ENCODE data around the gene PTPRE. TPM values are rescaled to one million over a fixed set of nuclear protein-coding genes. Genes with fewer than 3 reads are reported as not detected.

PTPRE gene
- total RNA-seq, 1 donor from 2014 or later: 35.7 TPM

DNA sequence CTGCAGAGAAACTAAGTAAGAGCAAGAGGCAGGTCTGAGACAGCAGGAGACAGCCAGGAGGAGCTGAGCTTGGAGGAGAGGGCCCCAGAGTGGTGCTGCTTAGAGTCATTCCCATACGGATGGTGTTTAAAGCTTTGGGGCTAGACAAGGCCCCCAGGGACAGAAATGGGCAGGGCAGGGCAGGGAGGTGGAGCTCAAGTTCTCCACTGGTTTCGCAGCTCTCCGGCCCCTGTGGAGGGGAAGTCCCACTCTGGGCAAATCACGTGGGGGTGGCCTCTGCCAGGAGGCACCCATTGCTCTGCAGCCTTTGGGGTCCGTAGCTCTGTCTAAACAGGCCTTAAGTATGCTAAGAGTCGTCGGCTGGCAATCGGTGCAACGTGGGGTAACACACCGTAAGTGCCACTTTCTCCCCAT lies 1.0 kb upstream of the PTPRE start:
- intact Hi-C loops (cut with micrococcal nuclease): loop anchor here (1.0 to 5.0 kb wide), 3 partner anchors 86 to 244 kb away; no protein-coding TSS in a partner anchor

- intact Hi-C loops (cut with micrococcal nuclease): loop anchor here (1.0 to 5.0 kb wide), 2 partner anchors 85 to 162 kb away; no protein-coding TSS in a partner anchor
Measured at GRCh38 chr10:127907411-127908105, 655 bp downstream of the PTPRE start.

DNA sequence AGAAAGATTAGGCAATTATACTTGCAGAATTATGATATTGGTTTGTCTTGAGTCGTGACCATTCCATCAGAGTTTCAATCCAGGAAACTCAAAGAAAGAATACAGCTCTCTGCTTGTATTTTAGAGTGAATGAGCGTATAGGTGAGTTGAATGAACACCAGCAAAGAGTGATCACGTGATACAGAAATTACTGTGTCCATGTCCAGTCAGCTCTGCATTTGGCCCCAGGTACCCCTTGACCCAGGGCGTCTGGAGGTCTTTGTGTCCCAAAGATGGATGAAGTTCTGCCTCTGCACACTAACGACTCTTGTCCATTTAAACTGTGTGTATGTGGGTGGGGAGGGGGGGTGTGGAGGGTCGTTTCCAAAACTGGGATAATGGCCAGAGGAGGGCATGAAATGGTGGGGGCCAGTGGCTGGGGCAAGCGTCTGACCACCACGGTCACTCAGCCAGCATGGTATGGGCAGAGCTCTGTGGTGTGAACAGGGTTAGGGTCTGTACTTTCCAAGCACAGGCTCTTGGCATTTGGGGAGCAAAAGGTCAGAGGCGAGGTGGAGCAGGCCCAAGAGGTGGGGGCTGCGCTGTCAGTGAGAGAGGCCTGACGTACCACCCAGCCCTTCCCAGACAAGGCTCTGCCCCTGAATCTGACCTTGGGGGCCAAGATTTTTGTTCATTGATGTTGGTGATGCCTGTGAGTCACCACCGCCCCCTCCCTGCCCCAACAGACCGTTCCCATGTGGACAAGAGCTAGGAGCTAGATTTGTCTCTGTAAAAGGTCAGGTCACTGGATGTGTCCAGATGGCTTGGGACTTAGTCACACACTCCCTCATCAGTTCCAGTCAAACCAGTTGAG lies 1.4 kb downstream of the PTPRE start:
- intact Hi-C loops (cut with micrococcal nuclease): loop anchor here (5.0 kb wide), 1 partner anchor 84 kb away; no protein-coding TSS in a partner anchor

DNA sequence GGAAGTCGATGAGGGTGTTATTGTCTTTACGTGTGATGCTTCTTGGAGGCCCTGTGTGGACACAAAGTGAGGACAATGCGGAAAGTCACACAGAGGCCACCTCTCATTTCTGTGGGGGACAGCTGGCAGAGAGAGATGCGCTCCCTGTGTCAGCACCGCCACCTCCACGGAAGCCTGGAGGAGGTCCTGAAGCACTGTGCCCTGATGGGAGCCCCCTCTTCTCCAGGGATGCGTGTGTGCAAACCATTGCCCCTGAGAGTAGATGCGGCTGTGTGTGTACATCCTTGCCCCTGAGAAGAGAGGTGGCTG lies 2.0 kb downstream of the PTPRE start:
- intact Hi-C loops (cut with micrococcal nuclease): loop anchor here (5.0 kb wide), 1 partner anchor 83 kb away; no protein-coding TSS in a partner anchor

DNA sequence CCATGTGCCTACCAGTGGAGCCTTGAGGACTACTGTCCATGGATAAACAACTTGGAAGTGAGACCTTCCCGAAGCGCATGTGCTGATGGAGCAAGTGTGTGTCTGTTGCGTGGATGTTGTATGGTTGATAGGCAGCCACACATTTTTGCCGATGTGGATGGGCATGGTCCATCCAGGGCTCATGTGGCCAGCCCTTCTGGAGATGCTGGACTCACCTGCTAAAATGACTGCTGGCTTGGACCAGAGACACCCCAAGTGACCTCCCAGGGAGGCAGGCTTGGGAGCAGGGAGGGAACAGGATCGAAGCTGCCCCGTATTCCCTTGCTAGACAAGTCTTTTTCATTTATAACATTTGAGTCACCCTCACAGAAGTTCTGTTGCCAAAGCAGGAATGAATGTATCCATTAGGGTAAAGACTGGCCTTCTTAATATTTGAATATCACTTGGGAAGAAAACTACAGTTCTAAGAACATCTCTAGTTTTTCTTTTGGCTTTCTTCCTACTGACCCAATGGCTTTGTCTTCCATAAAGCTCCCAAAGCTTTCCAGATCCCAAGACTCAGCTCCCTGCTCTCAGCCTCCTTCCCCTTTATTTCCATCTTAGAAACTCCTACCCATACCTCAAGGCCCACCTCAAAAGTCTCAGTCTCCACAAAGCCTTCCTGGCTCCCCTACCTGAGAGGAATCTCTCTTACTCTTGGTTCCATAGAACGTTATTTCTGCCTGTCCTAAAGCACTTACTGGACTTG lies 3.0 kb downstream of the PTPRE start:
- intact Hi-C loops (cut with micrococcal nuclease): loop anchor here (5.0 kb wide), 1 partner anchor 82 kb away; no protein-coding TSS in a partner anchor

GRCh38 chr10:127910464-127910770 lies 3.5 kb downstream of the PTPRE start:
- intact Hi-C loops (cut with micrococcal nuclease): no loop called here

GRCh38 chr10:127911218-127911866 lies 4.4 kb downstream of the PTPRE start:
- intact Hi-C loops (cut with micrococcal nuclease): no loop called here

- intact Hi-C loops (cut with micrococcal nuclease): no loop called here
Measured at GRCh38 chr10:127911867-127912257, 5.0 kb downstream of the PTPRE start.

DNA sequence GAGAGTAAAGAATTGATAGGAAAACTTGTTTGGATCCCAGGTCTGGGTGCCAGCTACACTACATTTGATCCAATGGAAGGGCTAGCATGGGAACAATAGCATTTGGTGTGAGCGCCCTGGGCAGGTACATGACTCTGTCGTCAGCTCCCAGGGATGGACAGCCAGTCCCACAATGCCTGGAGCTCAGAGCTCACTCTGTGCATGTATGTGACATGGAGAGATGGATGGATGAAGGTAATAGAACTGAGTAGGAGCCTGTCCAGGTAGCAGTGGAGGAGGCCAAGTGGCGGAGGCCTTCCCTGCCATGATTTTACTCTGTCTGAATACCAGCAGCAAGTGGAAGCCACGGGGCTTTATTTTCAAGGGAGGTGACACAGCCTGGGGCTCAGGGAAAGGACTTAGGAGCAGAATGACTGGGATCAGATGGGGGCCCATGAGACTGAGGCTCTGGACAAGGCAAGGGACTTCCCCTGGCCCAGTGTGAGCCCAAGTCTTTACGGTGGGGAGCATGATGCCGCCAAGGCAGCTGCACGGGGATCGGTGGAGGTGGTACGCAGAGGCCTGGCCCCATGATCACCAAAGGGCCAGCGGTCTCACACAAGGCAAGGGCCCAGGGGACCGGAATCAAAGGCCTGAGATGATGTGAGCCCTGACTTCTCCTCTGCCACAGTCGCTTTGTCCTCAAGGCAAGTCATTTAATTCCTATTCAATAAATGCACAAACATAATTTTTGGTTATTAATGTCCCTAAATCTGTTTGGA lies 5.9 kb downstream of the PTPRE start:
- intact Hi-C loops (cut with micrococcal nuclease): no loop called here

- intact Hi-C loops (cut with micrococcal nuclease): no loop called here
Measured at GRCh38 chr10:127913368-127913759, 6.5 kb downstream of the PTPRE start.

DNA sequence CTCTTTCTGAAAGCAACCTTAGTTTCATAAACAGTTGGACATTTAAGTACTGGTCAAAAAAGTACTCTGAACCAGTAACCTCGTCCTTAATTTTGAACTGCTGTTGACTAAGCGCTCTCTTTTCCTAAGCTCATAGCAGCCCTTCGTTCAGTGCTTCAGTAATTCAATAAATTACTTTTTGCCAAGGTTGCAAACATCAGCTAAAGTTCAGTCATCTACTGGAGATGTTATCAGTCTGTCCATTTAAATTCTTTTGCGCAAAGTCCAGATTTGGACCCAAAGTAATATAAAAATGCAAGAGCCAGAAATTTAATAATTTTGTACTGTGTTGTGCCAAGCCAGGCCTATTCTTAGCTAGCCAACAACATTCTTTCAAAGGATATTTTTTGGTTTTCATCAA lies 8.4 kb downstream of the PTPRE start:
- intact Hi-C loops (cut with micrococcal nuclease): no loop called here

DNA sequence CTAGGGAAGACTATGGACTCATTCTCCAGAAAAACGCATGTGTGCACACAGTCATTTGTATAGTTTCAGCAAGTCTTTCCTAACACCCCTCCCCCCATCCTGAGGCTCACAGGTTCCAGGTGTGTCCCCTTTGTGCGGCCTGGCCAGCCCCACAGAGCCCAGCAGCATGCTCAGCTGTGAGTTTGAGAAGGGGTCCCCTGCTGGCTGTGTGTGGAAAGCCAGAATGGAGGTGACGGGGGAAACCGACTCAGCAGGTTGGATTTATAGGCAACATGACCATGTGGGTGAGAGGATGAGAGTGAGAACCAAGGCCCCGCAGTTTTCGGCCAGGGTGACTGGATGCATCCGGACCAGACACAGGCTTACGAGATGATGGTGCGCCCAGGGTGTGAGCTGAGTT lies 9.9 kb downstream of the PTPRE start:
- intact Hi-C loops (cut with micrococcal nuclease): no loop called here

GRCh38 chr10:127918572-127918971 lies 11.7 kb downstream of the PTPRE start:
- intact Hi-C loops (cut with micrococcal nuclease): no loop called here

DNA sequence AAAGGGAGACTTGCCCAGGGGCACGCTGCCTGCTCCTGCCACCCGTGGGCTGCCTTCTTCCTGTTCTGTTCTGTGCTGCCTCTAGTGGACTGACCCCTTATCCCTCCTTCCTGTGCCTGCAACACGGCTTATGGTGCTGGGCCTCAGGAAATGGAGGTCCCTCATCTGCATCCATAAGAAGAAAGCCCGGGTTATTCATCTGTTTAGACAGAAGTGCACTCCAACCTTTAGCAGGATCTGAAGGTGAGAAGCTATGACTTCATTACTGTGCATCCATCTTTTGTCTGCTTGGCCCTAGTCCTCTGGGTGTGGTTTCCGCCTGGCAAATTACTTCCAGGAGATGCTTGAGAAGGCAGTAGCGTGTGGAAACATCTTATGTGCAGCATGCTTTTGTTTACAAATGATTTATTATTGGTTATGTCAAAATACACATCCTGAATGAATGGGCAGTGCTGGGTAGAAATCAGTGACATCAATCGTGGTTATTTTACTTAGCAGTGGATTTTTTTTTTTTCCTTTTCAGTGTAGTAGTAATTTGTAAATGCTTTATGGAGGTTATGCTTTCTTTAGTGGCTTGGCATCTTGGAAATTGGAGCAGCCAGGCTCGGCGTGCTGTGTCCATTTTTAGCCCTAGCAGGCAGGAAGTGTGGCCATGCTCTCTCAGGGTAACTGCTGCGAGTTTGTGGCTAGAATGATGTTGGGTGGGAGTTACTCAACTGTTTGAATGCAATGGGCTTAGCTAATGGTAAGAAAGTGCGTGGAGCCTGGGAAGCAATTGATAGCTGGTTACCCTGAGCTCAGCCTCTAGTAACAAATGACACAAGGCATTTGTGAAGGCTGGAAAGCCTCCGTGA lies 12.7 kb downstream of the PTPRE start:
- intact Hi-C loops (cut with micrococcal nuclease): no loop called here

DNA sequence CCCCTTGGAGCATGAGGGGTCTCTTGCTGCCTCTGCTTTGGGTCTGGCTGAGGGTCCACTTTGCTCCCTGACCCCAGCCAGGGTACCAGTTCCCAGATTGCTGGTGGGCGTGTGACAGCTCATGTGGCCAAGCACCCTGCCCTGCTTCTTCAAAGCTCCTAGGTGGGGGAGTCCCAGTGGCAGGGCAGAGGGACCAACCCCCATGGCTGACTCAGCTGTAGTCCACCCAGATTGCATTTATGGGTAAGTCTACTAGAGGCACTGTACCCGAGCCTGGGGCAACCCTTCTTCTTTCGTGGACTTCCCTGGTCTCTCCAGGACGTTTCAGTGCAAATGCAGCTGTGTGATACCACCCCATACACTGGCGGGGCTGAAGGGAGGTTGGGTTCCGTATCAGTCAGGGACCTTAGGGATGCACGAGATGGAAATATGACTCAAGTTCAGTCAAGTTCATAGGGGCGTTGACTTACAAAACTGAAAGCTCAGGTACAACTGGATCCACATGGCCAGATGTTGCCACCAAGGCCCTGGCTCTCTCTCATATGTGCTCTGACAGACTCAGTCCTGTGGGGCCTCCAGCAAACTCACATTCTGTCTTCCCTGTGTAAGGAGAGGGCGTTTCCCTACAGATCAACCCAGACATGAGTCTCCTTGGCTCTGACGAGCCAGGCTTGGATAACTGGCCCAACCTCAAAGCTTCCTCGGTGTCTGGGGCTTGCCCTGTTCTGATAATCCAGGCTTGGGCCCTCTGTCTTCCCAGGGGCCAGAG lies 13.6 kb downstream of the PTPRE start:
- intact Hi-C loops (cut with micrococcal nuclease): no loop called here

DNA sequence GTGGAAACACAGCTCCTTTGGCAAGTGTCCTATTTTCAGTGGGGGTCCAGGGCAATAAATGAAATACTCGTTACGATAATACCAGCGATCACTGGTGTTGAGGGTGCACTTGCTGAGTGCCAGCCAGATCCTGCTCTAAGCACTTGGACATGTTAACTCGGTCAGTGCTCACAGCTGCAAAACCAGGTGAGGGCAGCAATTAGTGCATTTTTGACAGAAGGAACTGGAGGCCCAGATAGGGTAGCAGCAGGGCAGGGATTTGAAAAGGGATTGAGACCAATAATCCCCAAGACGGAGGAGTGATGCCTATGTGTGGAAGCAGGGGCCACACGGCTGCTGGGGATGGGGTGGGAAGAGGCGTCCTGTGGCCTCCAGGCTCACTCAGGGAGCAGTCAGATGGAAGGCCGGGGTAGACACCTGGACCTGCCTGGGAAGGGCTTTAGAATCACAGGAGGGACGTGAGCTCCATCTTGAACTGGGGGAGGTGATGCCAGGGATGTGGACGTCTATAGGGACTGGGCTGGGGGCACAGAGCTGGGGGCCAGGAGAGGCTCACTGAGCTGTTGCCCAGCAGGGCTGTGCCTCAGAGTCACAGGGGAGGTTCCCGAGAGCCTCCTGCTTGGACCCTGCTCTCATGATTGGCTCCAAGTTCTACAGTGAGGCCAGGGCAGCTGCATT lies 14.3 kb downstream of the PTPRE start:
- intact Hi-C loops (cut with micrococcal nuclease): no loop called here

GRCh38 chr10:127921753-127922145 lies 14.8 kb downstream of the PTPRE start:
- intact Hi-C loops (cut with micrococcal nuclease): no loop called here

GRCh38 chr10:127922206-127922605 lies 15.3 kb downstream of the PTPRE start:
- intact Hi-C loops (cut with micrococcal nuclease): no loop called here

All from T-helper 1 cell treated with Interleukin-12 subunit alpha and Interleukin-12 subunit beta and Interleukin-4 antibody, amounts not matched to agents 30 ng/mL and 1 ng/mL, for 36 hours (primary cell).